ENCODE results near the gene C5orf63.
"Not testable (repeated sequence)": the region's sequence is repeated elsewhere in the genome, so short reads cannot be mapped to it uniquely, and the experiment has no call there.

C5orf63 gene

DNA sequence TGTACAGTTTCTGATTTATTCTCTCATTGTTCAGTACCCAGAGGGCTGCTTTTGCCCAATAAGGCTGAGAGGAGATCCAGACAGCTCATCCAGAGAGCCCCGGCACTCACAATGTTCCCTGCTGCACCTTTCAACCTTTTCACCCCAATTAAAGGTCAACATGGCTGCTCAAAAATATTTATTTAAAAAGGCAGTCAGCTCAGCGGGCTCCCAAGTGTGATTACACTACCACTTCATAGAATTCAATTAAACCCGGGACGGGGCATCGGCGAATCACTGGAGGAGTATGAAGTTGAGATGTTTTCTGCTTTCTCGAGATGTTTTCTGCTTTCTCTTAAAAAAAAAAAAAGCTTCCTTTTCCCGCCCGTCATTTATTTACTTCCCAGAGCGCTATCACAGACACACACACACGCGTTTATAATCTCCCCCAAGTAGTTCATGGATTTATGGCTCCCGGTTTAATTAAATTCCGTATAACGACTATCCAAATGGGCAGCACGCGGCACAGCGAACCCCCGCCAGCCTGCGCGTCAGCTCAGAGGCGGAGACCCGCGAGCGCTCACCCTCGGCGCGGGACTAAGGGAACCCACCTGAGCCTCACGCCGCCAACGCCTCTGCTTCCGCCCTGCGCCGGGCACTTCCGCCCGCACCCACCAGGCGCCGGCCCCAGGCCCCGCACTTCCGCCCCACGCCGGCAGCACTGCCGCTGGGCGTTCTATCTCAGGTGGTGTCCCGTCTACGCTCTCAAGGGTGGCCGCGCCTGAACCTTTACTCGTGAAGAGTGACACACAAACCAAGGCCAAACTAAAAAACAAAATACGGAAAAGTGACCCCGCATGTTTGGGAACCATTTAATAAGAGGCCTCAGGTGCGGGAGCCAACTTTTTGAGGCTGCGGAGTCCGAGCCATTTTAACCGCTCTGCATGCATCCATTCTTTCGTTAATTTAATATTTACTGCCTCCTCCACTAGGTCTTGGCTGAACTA is at the start of gene C5orf63:
Gene C5orf63 (minus strand): TSS at position 642 of the 986 bp plus-strand sequence. CDS start 14,507 bp downstream, outside the sequence.
- DNase-seq: peak; percentile 73

DNA sequence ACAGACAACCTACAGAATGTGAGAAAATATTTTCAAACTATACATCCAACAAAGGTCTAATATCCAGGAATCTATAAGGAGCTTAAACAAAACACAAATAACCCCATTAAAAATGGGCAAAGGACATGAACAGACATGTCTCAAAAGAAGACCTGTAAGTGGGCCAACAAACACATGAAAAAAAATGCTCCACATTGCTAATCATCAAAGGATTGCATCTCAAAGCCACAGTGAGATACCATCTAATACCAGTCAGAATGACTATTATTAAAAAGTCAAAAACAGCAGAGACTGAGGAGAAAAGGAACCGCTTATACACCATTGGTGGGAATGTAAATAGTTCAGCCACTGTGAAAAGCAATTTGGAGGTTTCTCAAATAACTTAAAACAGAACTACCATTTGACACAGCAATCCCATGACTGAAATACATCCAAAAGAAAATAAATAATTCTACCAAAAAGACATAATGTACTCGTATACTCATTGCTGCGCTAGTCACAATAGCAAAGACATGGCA is 39.1 kb upstream of the C5orf63 start:
- no peak for DNase-seq

DNA sequence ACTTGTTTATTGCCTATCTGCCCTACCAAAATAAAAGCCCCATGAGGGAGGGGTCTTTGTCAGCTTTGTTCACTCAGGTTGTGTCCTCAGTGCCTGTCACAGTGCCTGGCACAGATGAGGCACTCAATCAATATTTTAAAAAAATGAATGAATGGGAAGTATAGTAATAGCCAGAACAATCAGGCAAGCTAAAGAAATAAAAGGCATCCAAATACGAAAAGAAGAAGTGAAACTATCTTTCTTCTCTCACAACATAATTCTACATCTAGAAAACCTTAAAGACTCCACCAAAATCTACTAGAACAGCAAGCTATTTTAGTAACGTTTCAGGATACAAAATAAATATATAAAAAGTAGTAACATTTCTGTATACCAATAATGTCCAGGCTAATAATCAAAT is 37.8 kb upstream of the C5orf63 start:
- no peak for DNase-seq

DNA sequence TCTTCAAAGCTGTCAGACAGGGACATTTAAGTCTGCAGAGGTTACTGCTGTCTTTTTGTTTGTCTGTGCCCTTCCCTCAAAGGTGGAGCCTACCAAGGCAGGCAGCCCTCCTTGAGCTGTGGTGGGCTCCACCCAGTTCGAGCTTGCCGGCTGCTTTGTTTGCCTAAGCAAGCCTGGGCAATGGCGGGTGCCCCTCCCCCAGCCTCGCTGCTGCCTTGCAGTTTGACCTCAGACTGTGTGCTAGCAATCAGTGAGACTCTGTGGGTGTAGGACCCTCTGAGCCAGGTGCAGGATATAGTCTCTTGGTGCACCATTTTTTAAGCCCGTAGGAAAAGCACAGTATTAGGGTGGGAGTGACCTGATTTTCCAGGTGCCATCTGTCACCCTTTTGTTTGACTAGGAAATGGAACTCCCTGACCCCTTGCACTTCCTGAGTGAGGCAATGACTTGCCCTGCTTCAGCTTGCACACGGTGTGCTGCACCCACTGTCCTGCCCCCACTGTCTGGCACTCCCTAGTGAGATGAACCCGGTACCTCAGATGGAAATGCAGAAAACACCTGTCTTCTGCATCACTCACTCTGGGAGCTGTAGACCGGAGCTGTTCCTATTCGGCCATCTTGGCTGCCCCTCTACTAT is 35.4 kb upstream of the C5orf63 start:
- DNase-seq: not testable (repeated sequence)

DNA sequence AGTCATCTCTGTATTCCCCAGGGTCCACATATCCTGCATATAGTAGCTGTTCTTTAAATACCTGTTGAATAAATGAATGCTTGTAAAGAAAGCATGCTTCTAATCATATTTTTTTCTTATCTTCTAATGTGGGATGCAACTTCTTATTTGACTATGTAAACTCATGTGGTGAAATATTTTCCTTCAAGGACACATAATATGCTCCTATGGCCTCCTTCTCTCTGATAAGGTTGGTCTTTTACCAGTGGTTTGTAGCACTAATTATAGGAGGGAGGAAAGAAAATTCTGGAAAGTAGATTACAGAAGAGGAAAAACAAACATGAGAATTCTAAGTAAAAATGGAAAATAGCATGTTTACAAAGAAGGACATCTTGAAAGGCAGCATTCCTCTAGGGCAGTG is 28.6 kb upstream of the C5orf63 start:
- no peak for DNase-seq

DNA sequence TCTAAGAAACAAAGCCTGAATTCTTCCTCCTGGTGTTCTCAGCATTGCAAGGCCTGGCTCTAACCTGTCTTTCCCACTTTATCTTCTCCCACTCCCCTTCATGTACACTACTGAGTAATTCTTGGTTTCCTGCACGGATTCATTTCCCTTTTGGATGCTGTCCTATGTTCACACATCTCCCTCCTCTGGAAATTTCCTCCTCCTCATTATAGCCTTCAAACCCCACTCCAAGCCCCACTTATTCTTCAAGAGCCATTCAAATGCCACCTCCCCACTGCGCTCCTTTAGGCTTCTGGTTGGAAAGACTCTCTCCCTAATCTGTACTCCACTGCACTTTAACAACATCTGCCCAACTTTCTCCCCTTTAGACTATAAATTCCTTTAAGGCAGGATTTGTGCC is 28.2 kb upstream of the C5orf63 start:
- DNase-seq: no peak

DNA sequence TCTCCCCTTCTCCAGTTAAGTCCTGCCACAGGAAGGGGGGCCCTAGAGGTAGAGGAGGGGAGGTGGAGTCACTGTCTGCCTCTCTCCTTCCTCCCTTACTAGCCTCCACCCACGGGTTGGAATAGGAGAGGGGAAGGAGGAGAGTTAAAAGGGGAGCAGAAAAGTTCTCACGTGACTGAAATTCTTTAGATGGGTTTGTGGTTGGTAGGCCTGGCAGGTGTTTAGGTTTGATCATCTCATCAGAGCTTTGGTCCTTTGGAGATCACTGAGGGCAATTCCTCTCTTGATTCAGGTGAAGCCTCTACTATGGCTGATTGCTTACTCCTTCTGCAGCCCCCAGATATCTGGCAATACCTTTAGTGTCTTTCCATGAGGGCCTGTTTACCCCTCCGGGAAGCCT is 24.9 kb upstream of the C5orf63 start:
- DNase-seq: no peak

DNA sequence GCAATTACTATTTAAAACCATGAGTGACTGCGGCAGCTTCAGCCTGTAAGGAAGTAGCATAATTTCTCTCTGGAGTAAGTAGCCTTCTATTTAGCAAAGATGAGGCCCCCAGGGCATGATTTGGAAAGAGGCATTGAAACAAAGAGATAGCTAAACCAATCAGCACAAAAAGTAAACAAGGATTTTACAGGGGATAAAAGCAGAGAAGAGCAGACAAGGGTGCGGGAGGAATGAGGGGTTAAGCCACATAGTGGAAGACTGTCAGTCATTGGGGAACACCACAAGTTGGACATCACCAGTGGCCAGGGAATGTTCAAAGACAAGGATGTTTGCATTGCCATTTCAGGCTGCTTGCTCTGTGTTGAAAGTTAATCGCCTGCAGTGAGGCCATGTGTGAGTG is 24.0 kb upstream of the C5orf63 start:
- no peak for DNase-seq

DNA sequence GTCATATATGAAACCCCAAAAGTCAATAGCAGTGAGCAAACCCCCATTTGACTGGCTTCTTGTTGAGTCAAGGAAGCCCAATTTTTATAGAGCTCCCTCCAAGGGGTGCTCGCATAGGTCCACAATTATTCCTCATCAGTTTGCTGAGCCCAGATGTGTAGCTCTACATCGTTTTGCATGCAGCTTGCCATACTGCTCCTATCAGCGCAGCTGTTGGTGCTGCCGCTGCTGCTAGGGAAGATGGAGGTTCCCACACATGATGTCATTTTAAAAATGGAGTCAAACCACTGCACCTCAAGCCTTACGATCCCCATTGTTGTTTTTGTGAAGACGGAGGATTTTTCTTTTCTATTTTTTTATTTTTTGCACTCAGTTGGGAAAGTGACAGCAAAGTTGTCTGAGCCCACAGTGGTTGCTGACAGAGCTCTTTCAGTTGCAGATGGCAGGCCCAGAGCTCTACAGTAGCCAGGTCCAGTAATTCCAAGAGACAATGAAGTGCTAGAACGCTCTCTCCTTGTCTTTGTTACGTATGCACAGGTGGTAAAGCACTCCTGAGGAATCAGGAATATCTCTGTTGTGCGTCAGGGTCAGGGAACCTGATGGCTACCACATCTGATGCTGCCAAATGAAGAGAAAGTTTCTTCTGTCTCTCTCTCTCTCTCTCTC is 23.2 kb upstream of the C5orf63 start:
- no peak for DNase-seq

DNA sequence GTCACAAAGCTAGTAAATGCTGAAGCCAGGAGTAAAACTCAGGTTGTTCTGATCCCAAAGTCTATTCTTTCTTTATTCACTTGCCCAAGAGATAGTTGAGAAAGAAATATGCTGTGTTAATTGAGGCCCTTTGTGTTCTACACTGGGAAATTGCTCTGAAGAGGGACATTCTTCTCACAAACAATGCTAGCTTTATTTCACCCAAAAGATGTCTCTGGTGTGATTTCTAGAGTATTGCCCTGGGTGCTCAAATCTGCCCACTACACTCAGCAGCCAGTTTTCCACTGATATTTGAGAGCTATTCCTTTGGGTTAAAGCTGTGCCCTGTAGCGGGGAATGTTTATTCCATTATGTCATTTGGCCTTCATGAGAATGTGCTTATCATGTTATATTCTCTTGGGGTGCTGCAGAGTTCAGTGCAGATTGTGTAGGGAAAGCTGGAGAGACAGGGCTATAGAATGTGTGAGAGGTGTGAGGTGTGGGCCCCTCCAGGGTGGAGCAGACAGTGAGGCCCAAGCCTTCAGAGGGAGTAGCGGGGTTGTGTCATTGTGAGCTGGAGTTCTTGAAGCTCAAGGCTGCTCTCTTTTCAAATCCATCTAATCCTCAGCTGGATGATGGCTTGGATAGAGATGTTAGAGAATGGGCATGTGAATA is 21.0 kb upstream of the C5orf63 start:
- no peak for DNase-seq

DNA sequence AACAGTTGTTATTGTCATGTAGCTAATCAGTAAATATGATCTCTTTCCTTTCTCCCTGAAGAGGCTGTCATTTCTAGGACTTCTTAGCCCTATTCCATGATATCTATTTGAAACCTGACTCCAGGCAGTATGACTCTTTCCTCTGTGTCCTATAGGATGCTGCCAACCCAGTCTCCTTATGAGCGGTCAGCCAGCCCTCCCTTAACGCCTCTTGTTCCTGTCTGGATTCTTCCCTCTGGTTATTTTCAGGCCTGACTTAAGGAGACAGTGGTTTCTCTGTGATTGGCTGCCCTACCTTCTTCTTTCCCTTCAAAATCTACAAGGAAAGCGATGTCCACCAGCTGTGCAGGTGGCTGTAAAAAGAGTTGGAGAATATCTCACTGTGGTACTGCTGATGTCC is 19.4 kb upstream of the C5orf63 start:
- no peak for DNase-seq

DNA sequence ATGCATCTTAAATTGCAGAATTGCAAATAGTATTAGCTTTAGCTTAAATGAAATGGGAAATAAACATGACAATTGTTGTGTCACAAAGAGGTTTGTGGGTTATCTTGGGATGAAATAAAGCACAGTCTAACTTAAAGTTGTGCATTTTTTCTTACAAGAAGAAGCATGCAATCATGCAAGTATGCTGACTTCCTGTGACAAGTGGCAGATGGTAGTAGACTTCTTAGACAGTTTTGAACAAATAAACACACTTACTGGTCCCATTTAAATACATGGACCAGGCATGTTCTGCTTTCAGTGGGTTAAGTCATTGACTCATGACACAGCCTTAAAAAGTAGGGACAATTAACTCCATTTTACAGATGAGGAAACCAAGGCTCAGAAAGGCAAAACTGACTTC is 15.9 kb upstream of the C5orf63 start:
- no peak for DNase-seq

DNA sequence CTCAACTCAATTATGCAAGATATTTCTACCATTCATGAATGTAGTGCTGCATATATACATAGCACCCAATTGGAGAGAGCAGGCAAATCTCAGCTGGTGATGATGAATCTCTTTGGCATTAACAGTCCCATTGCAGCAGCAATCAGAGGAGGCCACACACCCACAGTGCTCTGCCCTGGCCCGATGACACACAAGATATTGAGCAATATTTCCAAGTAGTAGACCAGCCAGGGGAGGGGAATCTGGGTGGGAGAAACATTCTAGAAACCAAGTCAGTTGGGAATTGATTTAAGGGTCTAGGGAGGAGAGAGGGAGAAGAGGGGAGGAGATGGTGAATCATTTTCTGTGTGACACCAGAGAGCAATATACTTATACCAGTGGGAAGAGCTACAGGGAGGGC is 14.9 kb upstream of the C5orf63 start:
- DNase-seq: no peak

DNA sequence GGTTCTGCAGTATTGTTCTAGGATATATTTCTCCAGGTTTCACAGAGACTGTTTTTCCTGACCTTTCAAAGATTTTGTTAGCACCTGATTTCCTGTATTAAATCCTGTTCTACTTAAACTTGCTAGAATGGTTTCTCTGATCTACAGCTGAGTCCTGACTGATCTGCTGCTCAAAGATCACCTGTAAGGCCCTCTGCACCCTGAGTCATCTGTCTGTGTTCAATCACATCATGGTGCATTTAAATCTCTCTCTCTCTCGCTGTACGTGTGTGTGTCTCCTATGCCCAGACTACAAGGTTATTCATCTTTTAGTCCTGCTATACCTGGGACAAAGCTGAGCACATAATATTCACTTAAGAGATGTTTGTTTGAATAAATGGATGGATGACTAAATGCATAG is 13.3 kb upstream of the C5orf63 start:
- DNase-seq: no peak

DNA sequence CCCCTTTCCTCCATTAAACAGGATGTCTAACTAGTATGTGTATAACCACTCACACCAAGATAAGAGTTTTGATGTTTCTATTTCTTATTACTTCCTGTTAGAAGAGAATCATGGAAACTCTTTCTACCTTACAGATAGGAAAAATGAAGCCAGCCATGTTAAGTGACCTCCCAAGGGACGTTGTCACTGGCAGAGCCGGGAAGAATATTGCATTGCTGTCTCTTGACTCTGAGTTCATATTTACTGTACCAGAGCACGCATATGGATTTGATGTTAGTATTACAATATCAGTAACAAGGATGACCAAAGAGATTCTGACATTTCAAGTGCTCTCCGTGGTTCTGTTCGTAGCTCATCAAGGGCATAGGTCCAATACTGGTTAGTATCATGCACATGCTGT is 12.5 kb upstream of the C5orf63 start:
- no peak for DNase-seq

DNA sequence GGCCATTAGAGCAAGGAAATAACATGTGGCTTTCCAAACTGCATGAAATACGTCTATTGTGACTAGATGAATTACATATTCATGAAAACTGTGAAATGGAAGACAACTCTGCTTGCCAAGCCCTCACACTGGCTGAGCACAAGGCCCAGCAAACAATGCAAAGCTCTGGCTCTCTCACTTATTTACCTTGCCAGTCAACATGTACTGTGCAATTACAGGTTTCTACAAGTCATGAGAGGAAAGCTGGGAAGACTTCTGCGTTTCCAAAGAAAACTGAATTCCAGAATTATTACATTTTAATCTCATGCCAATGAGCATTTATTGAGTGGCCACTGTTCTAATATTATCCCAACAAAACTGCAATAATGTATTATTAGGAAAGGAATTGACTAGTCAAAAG is 12.1 kb upstream of the C5orf63 start:
- no peak for DNase-seq

DNA sequence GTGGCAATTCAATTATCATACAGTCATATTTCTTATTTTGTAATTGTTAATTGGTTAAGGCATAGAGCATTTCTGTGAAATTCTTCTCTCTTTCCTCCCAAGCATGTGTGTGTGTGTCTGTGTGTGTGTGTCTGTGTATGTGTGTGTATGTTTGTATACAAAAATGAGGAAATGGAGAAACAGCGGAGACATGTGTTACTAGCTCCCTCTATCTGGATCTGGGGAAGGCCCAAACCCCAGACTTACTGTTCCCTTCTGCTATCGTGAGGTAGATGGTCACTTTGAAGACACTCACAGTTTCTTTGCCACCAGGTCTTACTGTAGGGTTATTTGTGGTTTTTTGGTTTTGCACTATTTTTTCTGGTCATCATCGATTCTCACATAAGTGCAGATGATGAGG is 11.4 kb upstream of the C5orf63 start:
- DNase-seq: no peak

DNA sequence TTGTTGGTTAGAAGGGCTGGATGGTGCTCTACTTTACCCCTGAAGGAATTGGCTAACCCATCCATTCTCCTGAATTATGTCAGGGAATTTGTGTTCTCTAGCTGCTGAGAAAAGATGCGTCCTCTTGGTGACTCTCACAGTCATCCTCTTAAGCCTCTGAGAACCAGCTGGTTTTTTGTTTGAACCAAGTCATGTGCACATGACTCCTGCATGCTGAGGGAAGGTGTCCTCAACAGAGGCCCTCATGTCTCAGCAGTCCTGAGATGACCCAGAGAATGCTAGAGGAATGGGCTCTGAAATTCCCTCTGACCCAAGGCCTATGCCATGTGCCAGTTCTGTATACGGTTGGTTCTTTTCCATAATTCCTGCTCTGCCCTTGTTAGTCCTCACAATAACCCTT is 10.4 kb upstream of the C5orf63 start:
- no peak for DNase-seq

DNA sequence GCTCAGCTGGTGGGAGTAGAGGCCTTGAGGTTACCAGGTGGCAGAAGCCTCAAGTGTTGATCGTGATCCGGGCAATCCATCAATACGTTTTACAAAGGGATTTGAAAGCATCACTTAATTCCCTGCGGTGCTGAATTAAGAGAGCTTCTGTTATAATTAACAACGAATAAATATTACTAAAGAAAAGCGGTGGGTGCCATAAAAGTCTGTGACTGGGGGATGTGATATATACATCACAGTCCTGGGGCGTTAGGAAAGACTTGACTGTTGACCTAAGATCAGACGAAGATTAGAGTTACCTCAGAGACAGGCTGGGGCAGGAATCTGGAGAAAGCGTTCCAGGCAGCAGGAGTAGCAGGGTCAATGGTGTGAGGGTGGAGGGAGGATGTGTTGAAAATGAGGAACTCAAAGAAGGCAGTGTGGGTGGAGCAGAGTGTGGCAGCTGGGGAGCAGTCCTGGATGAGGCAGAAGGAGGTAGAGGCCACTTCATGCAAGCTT is 6.7 kb upstream of the C5orf63 start:
- DNase-seq: no peak

DNA sequence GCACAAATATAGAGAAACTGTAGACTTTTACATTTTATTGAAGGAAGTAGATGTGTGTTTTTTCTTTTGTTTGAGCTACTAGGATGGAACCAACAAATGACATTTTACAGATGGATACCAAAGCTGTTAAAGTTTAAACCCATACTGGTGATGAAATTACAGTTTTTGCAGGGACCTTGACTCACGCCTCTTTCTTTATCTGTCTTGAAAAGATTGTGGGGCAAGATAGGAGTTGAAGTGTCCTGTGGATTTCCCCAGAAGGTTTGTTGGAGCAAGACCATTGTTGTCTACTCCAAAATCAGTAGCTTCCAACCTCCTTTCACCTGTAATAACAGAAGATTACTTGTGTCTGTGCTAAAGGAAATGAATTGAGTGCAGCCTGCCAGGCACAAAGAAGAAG is 4.1 kb upstream of the C5orf63 start:
- no peak for DNase-seq

DNA sequence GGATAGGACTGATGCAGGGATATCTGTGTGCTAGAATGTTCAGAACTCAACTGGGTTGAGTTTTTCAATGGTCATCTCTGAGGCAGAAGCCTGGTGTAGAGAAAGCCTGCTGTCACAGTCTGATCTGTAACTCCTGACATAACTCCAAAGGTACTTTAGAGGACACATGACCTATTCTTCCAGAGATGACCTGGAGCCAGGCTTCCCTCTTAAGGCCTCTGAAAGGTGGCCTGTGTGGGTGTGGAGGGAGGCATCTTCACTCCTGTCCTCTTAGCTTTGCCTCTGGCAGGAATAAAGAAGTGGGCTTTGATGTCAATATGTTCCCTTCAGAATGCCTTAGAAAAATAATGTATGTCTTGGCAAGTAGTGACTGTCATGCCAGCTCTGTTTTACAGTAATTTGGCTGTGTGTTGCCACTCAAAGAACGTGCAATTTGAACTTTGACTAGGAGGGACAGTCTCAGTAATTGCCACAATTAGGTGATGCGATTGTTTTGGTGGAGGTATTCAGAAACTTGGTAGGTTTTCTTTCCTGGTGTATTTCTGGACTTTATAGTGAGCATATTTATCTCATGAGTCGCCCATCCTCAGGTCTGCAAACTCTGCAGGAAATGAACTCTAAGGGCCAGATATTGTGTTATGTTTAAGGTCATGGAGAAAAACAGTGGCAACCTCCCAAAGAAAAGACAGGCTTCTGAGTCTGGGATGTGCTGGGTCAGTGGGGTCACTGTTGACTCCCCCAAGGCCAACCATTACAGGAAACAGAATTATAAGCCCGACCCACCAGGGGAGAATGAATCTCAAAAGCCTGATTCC is 3.2 kb upstream of the C5orf63 start:
- no peak for DNase-seq

DNA sequence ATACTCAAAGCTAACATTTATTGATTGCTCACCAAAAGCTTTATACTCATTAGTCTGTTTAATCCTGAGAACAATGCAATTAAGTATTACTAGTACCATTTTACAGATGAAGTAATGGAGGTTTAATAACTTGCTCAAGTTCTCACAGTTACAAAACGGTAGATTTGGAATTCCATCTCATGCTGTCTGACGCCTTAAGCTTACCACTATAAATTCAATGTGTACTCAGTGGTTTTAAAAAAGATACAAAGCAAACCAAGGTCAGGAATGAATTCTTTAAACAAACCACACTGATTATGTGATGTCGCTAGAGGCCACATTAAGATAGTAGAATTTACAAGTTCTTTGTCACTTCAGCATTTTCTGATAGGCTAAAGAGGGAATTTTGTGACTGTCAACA is 1.2 kb upstream of the C5orf63 start:
- no peak for DNase-seq

All from CD4-positive, alpha-beta T cell treated with Interleukin-21 for 1 hour (primary cell).